Measurements from ENCODE around the gene SMARCA4. TPM values are rescaled to one million over a fixed set of nuclear protein-coding genes. Genes with fewer than 3 reads are reported as not detected.

Gene SMARCA4
- total RNA-seq, 1 experiment from 2014 or later: 36.2 TPM

- H3K4me3 ChIP-seq (ENCODE audit: low read depth in 2 of 2, low read length in 2 of 2): no peak overlapping the region
- POLR2A ChIA-PET: no interaction called here
- no peaks in the 10 kb centered on the region for H3K27me3 ChIP-seq (ENCODE audit: control insufficient read depth, insufficient read depth, low read length)
- ATAC-seq: peak; percentile 35; the same call in 1 of the 2 replicates
- intact Hi-C loops (cut with micrococcal nuclease; ENCODE audit: unreplicated experiment) (no loop called here), in situ Hi-C loops (cut with HindIII; ENCODE audit: low pct_unique_long_range_greater_than_20kb, low sequenced_read_pairs) (no loop called here)
- BruUV-seq (replicated peaks): no TSS peak
- H3K9me3 ChIP-seq (ENCODE audit: control insufficient read depth, insufficient read depth, low read depth, low read length): no peaks in the 10 kb centered on the region
- H3K36me3 ChIP-seq (ENCODE audit: control insufficient read depth, insufficient read depth, low read length): no peaks in the 10 kb centered on the region; the same call in none of the 2 replicates
- DNase-seq (ENCODE audit: low read depth, low spot score): no peak
- TF ChIP-seq TCF7L2 (IDR thresholded peaks at IDR 0.05; ENCODE audit: low read depth, low read length) (no peak), POLR2AphosphoS5 (IDR thresholded peaks at IDR 0.05; ENCODE audit: low read depth, low read length) (no peak), REST (IDR thresholded peaks at IDR 0.05; ENCODE audit: insufficient read depth in 1 of 2, low read depth in 2 of 2, low read length in 1 of 2) (no peak), SIN3A (IDR thresholded peaks at IDR 0.05; ENCODE audit: borderline replicate concordance, insufficient read depth, low read depth, low read length) (no peak), CTCF (IDR thresholded peaks at IDR 0.05) (no peak)
- CTCF ChIA-PET: no interaction called here
- H3K4me1 ChIP-seq (ENCODE audit: control insufficient read depth, insufficient read depth, low read length): no peaks in the 10 kb centered on the region
- no peak overlapping the region for H3K27ac ChIP-seq (ENCODE audit: low read length)
Measured at GRCh38 chr19:11024259-11024658, 63.4 kb downstream of the SMARCA4 start.

GRCh38 chr19:11025006-11025405 is 64.2 kb downstream of the SMARCA4 start:
- Histone ChIP-seq H3K4me1 (ENCODE audit: control insufficient read depth, insufficient read depth, low read length) (no peaks in the 10 kb centered on the region), H3K27ac (ENCODE audit: low read length) (no peak overlapping the region), H3K4me3 (ENCODE audit: low read depth in 2 of 2, low read length in 2 of 2) (no peak overlapping the region), H3K9me3 (ENCODE audit: control insufficient read depth, insufficient read depth, low read depth, low read length) (no peaks in the 10 kb centered on the region), H3K36me3 (ENCODE audit: control insufficient read depth, insufficient read depth, low read length) (no peaks in the 10 kb centered on the region; the same call in none of the 2 replicates), H3K27me3 (ENCODE audit: control insufficient read depth, insufficient read depth, low read length) (no peaks in the 10 kb centered on the region)
- TF ChIP-seq CTCF (IDR thresholded peaks at IDR 0.05) (no peak), POLR2AphosphoS5 (IDR thresholded peaks at IDR 0.05; ENCODE audit: low read depth, low read length) (no peak), REST (IDR thresholded peaks at IDR 0.05; ENCODE audit: insufficient read depth in 1 of 2, low read depth in 2 of 2, low read length in 1 of 2) (no peak), TCF7L2 (IDR thresholded peaks at IDR 0.05; ENCODE audit: low read depth, low read length) (no peak), SIN3A (IDR thresholded peaks at IDR 0.05; ENCODE audit: borderline replicate concordance, insufficient read depth, low read depth, low read length) (no peak)
- ATAC-seq (no peak), DNase-seq (ENCODE audit: low read depth, low spot score) (no peak)
- BruUV-seq (replicated peaks): no TSS peak
- intact Hi-C loops (cut with micrococcal nuclease; ENCODE audit: unreplicated experiment): no loop called here
- ChIA-PET POLR2A (no interaction called here), CTCF (no interaction called here)
- in situ Hi-C loops (cut with HindIII; ENCODE audit: low pct_unique_long_range_greater_than_20kb, low sequenced_read_pairs): no loop called here

Measured in Panc1 (cell line).